SW480 (cell line): ENCODE data around the gene DZIP1L.
"Not testable (repeated sequence)": the region's sequence is repeated elsewhere in the genome, so short reads cannot be mapped to it uniquely, and the experiment has no call there.

Source experiments
- DNase-seq: peaks from one replicate; pipeline ENCODE4 v3.0.0-alpha.2; 2016; ENCODE audit warnings: low spot score

Gene DZIP1L

DNA sequence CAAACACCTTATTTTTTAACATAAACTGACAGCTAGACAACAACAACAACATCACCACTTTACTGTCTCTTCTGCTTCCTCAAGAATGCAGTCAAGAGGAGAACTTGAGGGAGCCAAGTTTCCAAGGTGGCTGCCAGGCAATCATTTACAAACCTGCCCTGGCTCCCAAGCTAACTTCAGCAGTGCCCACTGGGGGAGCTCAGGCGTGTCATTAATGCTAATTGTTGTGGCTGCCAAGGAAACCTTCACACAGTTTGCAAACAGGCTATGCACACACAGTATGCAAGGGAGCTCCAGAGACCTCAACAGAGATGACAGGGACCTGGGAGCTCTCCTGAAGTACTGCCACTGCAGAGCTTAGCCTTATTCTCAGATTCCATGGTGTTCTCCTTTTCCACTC, 2.1 kb downstream of the DZIP1L start:
- peak; percentile 33 for DNase-seq

- no peak for DNase-seq
These were observed 3.0 kb downstream of the DZIP1L start for GRCh38 chr3:138112362-138112761.

GRCh38 chr3:138105598-138105997, 9.8 kb downstream of the DZIP1L start:
- no peak for DNase-seq

GRCh38 chr3:138103466-138103865, 11.9 kb downstream of the DZIP1L start:
- DNase-seq: no peak

GRCh38 chr3:138101351-138101940, 14.0 kb downstream of the DZIP1L start:
- not testable (repeated sequence) for DNase-seq

DNA sequence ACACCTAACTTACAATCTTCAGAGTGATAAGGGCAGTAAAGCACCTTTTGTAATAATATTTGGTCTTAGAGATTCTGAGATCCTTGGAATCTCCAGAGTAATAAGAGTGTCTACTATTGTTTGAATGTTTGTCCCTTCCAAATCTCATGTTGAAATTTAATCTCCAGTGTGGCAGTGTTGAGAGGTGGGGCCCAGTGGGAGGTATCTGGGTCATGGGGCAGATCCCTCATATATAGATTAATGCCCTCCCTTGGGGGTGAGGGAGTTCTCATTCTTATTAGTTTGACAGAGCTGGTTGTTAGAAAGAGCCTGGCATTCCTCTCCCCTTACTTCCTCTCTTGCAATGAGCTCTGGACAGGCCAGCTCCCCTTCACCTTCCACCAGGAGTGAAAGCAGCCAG, 16.0 kb downstream of the DZIP1L start:
- no peak for DNase-seq

- no peak for DNase-seq
These were observed 17.9 kb downstream of the DZIP1L start for GRCh38 chr3:138097192-138098172.

DNA sequence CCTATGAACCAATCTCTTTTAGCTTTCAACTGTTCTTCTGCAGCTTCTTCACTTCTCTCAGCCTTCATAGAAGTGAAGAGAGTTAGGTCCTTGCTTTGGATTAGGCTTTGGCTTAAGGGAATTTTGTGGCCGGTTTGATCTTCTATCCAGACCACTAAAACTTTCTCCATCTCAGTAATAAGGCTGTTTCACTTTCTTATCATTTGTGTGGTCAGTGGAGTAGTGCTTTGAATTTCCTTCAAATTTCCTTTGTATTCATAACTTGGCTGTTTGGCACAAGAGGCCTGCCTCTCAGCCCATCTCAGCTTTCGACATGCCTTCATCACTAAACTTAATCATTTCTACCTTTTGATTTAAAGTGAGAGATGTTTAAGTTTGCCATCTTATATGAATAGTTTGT, 21.7 kb downstream of the DZIP1L start:
- DNase-seq: no peak

- no peak for DNase-seq
These were observed 23.4 kb downstream of the DZIP1L start for GRCh38 chr3:138092023-138092422.

DNA sequence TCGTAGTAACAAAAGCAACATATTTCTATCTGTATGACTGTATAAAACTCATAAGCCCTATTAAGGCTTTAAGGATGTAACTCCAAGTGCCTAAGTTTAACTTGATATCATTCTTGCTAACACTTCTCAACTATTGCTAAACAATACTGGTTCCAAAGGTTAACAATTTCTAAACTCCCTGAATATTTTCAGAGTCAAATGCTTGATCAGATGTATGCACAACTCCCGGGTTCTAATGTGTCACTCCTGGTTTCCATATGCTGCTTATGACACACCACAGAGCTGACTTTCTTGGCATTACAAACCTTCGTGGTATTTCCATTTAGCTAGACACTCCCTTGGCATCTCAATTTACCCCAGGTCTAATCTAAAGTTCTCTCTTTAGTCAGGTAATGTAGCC, 26.3 kb downstream of the DZIP1L start:
- DNase-seq: no peak

- DNase-seq: not testable (repeated sequence)
These were observed 29.7 kb downstream of the DZIP1L start for GRCh38 chr3:138085745-138086144.

DNA sequence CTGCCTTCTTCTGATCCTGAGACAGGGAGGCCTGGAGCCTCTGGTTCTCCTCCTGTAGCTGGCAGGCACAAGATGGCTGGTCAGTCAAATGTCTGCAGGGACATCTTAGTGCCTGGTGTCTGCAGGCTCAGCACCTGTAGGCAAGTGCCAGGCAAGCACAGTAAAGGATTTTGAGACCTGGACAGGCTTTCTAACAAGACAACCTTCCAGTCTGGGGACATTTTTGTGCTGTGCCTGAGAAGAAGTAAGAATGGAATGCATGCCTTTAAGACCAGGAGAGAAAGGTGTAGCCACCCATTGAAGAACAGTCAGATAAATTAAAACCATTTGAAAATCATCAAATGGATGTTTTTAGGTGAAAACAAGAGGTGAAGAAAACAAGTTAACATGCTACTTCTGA, 31.2 kb downstream of the DZIP1L start:
- DNase-seq: no peak

DNA sequence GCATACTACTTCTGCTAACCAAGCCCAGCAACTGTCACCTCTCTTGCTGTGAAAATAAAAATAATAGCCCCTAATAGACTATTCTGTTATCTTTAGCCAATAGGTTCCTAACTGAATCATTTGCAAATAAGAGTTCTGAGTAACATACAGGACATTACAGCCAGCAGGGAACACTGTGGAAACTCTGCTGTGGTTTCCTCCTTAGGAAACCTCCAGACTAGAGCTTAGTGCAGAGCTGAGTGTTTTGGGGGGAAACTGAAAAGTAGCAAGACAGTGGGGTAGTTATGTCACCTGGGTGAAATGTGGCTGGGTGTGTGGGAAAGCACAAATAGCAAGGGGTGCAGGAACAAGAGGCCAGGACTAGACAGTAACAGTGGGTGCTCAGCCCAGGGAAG, 32.4 kb downstream of the DZIP1L start:
- DNase-seq: no peak

DNA sequence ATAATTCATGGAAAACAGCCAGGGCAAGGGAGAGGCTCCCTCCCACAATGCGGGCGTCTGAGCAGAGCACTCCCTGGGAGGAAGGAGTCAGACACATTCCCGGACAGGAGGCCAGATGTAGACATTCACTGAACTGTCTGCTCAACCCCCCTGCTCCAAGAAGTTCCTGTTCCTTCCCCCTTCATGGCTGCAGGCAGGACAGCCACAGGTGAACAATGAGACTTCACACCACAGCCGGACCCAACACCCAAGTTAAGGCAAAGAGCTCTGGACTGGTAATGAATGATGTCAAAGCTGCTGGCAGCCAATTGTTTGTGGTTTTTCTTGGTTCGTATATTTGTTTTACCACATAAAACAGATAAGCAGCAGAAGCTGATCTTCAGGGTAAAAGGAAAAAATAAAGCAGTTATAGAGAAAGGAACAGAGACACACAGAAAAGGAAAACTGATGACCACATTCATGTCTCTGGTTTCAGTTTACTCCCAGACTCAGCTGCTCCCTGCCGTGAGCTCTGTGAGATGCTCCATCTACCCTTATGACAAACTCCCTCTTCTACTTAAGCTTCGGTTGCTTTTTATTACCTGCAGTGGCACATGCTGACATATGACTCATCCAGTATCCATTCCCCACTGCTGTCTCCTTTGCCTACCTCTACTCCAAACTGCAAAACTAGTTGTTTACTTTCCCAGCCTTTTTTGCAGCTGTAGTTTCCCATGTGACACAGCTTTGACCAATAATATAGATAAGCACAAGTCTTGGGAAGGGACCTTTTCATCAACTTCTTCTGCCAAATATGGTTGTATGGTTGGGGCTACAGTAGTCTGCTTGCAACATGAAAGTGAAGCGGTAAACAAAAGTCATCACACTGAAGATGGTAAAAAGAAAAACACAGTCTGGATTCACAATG, 33.1 kb downstream of the DZIP1L start:
- DNase-seq: peak; percentile 90

GRCh38 chr3:138081371-138082084, 33.9 kb downstream of the DZIP1L start:
- no peak for DNase-seq

- no peak for DNase-seq
These were observed 35.5 kb downstream of the DZIP1L start for GRCh38 chr3:138079901-138080300.

- peak; percentile 22 for DNase-seq
These were observed 36.5 kb downstream of the DZIP1L start for GRCh38 chr3:138078901-138079344.

DNA sequence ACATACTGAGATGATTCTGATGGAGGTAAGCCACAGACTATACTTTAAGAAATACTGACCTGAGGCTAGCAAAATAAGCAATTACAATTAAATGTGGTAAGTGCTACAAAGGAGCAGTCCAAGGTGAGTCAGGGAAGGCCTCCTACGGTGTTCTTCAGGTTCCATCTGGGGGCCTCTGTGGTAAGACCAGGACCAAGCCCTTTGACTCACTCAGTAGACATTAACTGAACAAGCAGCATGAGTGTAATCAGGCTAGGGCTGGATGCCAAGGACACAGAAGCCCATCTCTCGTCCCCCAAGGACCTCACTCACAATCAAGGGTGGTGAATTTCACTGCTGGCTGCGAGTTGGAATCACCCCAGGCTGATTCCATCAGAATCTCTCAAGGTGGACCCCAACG, 37.3 kb downstream of the DZIP1L start:
- DNase-seq: no peak

GRCh38 chr3:138072796-138073195, 42.6 kb downstream of the DZIP1L start:
- DNase-seq: no peak

GRCh38 chr3:138070006-138070405, 45.4 kb downstream of the DZIP1L start:
- DNase-seq: no peak

DNA sequence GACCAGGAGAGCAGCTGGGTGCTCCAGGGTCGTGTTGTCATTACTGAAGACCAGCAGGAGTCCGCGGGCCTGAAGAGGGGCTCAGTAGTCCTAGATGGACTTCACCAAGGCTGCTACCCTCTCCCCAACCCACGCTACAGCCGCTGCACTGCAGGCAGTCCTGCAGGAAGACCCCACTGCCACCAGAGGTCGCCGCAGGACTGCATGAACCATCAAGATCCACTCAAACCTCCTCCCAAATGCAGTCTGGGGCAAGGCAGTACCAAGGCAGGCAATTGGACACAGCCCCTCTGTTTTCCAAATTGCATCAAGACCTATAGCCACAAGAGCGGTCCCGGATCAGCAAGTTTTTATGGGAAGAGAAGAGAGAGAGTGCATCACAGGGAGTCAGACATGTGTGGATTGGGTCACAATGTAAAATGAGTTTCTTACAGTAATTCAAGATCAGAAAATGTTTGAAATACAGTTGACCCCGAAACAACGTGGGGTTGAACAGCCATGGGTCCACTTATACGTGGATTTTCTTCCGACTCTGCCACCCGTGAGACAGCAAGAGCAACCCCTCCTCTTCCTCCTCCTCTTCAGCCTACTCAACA, 46.7 kb downstream of the DZIP1L start:
- DNase-seq: peak; percentile 75
